Cerebellar cortex (tissue), 1 donor: ENCODE measurements around the gene OR3A3.
"Not testable (repeated sequence)": the region's sequence is repeated elsewhere in the genome, so short reads cannot be mapped to it uniquely, and the experiment has no call there.

Experiments
- DNase-seq: peaks from one replicate; pipeline ENCODE4 v3.0.0-alpha.2; 2015; ENCODE audit warnings: low spot score

OR3A3 gene

GRCh38 chr17:3411070-3411469 lies at the start of gene OR3A3:
Gene OR3A3 (plus strand): TSS chr17:3411370.
- DNase-seq = no peak

- not testable (repeated sequence) for DNase-seq
Measured at GRCh38 chr17:3371167-3371566, 40.0 kb upstream of the OR3A3 start.

GRCh38 chr17:3378321-3378720 lies 32.8 kb upstream of the OR3A3 start:
- no peak for DNase-seq

GRCh38 chr17:3381957-3382356 lies 29.2 kb upstream of the OR3A3 start:
- no peak for DNase-seq

- DNase-seq = no peak
Measured at GRCh38 chr17:3385869-3386816, 25.0 kb upstream of the OR3A3 start, which contains the start of gene OR3A2. Gene OR3A2 (minus strand): TSS chr17:3386308.

GRCh38 chr17:3389791-3390190 lies 21.4 kb upstream of the OR3A3 start:
- no peak for DNase-seq

- not testable (repeated sequence) for DNase-seq
Measured at GRCh38 chr17:3397801-3398200, 13.4 kb upstream of the OR3A3 start.

GRCh38 chr17:3398310-3398709 lies 12.9 kb upstream of the OR3A3 start, which contains the start of gene OR1E1:
Gene OR1E1 (minus strand): TSS chr17:3398410. CDS start chr17:3398410, 0 bp downstream.
- no peak for DNase-seq

- DNase-seq = no peak
Measured at GRCh38 chr17:3400055-3400454, 11.1 kb upstream of the OR3A3 start.

GRCh38 chr17:3401786-3402185 lies 9.4 kb upstream of the OR3A3 start:
- DNase-seq = no peak

GRCh38 chr17:3403856-3404255 lies 7.3 kb upstream of the OR3A3 start:
- not testable (repeated sequence) for DNase-seq

GRCh38 chr17:3412216-3412615 lies 1.0 kb downstream of the OR3A3 start:
- DNase-seq = not testable (repeated sequence)

- DNase-seq = no peak
Measured at GRCh38 chr17:3415610-3416009, 4.4 kb downstream of the OR3A3 start.

GRCh38 chr17:3418222-3418621 lies 7.1 kb downstream of the OR3A3 start:
- no peak for DNase-seq

GRCh38 chr17:3433215-3433614 lies 22.0 kb downstream of the OR3A3 start:
- DNase-seq = not testable (repeated sequence)

GRCh38 chr17:3433741-3434140 lies 22.6 kb downstream of the OR3A3 start, which contains the start of gene OR1E2:
Gene OR1E2 (minus strand): TSS chr17:3433841. CDS start chr17:3433841, 0 bp downstream.
- DNase-seq = no peak

- DNase-seq = no peak
Measured at GRCh38 chr17:3438368-3438767, 27.2 kb downstream of the OR3A3 start.

GRCh38 chr17:3440451-3440850 lies 29.3 kb downstream of the OR3A3 start:
- no peak for DNase-seq

GRCh38 chr17:3447625-3448024 lies 36.5 kb downstream of the OR3A3 start:
- peak; percentile 12 for DNase-seq

GRCh38 chr17:3448059-3448665 lies 37.0 kb downstream of the OR3A3 start:
- DNase-seq = no peak

GRCh38 chr17:3466355-3466754 lies 55.2 kb downstream of the OR3A3 start:
- DNase-seq = not testable (repeated sequence)

GRCh38 chr17:3469529-3469928 lies 58.4 kb downstream of the OR3A3 start:
- no peak for DNase-seq

- DNase-seq = no peak
Measured at GRCh38 chr17:3471599-3471998, 60.4 kb downstream of the OR3A3 start, which contains the start of gene SPATA22. Gene SPATA22 (minus strand): TSS chr17:3471819. CDS start chr17:3469325, 2,494 bp downstream.
